Prostate gland (tissue), 2 donors: ENCODE measurements around the gene GFI1B.

Experiments
- CTCF ChIP-seq, 4 experiments: fragments of 200-600 bp in 2 of 4; fragments of 450-650 bp in 2 of 4; sonication (generic) in 2 of 4; IDR thresholded peaks; 1 replicate in 3 of 4; 2 replicates in 1 of 4; pipeline ENCODE4 v1.5.1; 2016 to 2019; ENCODE audit warnings: antibody characterized with exemption in 4 of 4, mild to moderate bottlenecking in 2 of 4, moderate library complexity in 2 of 4
- POLR2A ChIP-seq: fragments of 450-650 bp; IDR thresholded peaks from one replicate; pipeline ENCODE4 v1.6.1; 2016; ENCODE audit warnings: antibody characterized with exemption, mild to moderate bottlenecking

GRCh38 chr9:132990781-132991180 lies 12.3 kb downstream of the GFI1B start:
- TF ChIP-seq CTCF (IDR thresholded peaks at IDR 0.05) (no peak), POLR2A (no peak)
